ENCODE results near the gene ERC1. TPM values are rescaled to one million over a fixed set of nuclear protein-coding genes. Genes with fewer than 3 reads are reported as not detected.

ERC1 gene
- total RNA-seq, 2 experiments from 2014 or later, result 40.1 to 49.6 TPM

- no peaks in the 10 kb centered on the region for H3K27me3 Mint-ChIP-seq
- no peak for DNase-seq
- no peaks in the 10 kb centered on the region for H3K4me1 Mint-ChIP-seq (ENCODE audit: low read depth)
- H3K4me3 Mint-ChIP-seq, result no peak overlapping the region
- Histone ChIP-seq H3K27ac (ENCODE audit: low read depth in 1 of 2, low read length in 2 of 2) (no peak overlapping the region), H3K4me3 (ENCODE audit: low read length) (no peak overlapping the region), H3K9me3 (ENCODE audit: control insufficient read depth in 1 of 2, insufficient read depth in 1 of 2, low read length in 2 of 2) (no peaks in the 10 kb centered on the region), H3K36me3 (ENCODE audit: insufficient read depth, low read length) (peaks cover 28% of the 10 kb centered on the region), H3K27me3 (ENCODE audit: control insufficient read depth in 1 of 2, insufficient read depth in 2 of 2, low read length in 2 of 2) (no peaks in the 10 kb centered on the region), H3K4me1 (ENCODE audit: insufficient read depth, low read length) (no peaks in the 10 kb centered on the region)
- POLR2A ChIA-PET, result no interaction called here
- ATAC-seq (ENCODE audit: poor library complexity), result no peak
- TF ChIP-seq CTCF (IDR thresholded peaks at IDR 0.05), result no peak
- H3K9me3 Mint-ChIP-seq, result no peaks in the 10 kb centered on the region
- H3K27ac Mint-ChIP-seq, result no peak overlapping the region
- intact Hi-C loops (cut with DNase I, micrococcal nuclease), result no loop called here
- H3K36me3 Mint-ChIP-seq (ENCODE audit: low read depth), result peaks cover 83% of the 10 kb centered on the region
- CTCF ChIA-PET, result interaction anchor here (0.6 to 1.4 kb wide), 2 partner anchors 69 to 80 kb away, joined by 3 to 4 read pairs; no protein-coding TSS in a partner anchor
Observed at GRCh38 chr12:1186298-1186697, 195.3 kb downstream of the ERC1 start.

GRCh38 chr12:1188016-1188415 is 197.0 kb downstream of the ERC1 start:
- no peaks in the 10 kb centered on the region for H3K4me1 ChIP-seq (ENCODE audit: insufficient read depth, low read length)
- TF ChIP-seq CTCF (IDR thresholded peaks at IDR 0.05), result no peak
- H3K4me1 Mint-ChIP-seq (ENCODE audit: low read depth), result no peaks in the 10 kb centered on the region
- no peaks in the 10 kb centered on the region for H3K9me3 Mint-ChIP-seq
- no peak overlapping the region for H3K27ac ChIP-seq (ENCODE audit: low read depth in 1 of 2, low read length in 2 of 2)
- H3K9me3 ChIP-seq (ENCODE audit: control insufficient read depth in 1 of 2, insufficient read depth in 1 of 2, low read length in 2 of 2), result no peaks in the 10 kb centered on the region
- DNase-seq, result no peak
- H3K36me3 ChIP-seq (ENCODE audit: insufficient read depth, low read length), result peaks cover 33% of the 10 kb centered on the region
- H3K27ac Mint-ChIP-seq, result no peak overlapping the region
- intact Hi-C loops (cut with DNase I, micrococcal nuclease), result no loop called here
- CTCF ChIA-PET, result interaction anchor here (1.6 kb wide), 1 partner anchor 70 kb away, joined by 8 read pairs; no protein-coding TSS in a partner anchor
- no peaks in the 10 kb centered on the region for H3K27me3 Mint-ChIP-seq
- no peak overlapping the region for H3K4me3 ChIP-seq (ENCODE audit: low read length)
- no peak overlapping the region for H3K4me3 Mint-ChIP-seq
- peaks cover 85% of the 10 kb centered on the region for H3K36me3 Mint-ChIP-seq (ENCODE audit: low read depth)
- ATAC-seq (ENCODE audit: poor library complexity), result no peak
- no peaks in the 10 kb centered on the region for H3K27me3 ChIP-seq (ENCODE audit: control insufficient read depth in 1 of 2, insufficient read depth in 2 of 2, low read length in 2 of 2)
- POLR2A ChIA-PET, result interaction anchor here (1.2 kb wide), 1 partner anchor 95 kb away, joined by 3 read pairs; no protein-coding TSS in a partner anchor

GRCh38 chr12:1189163-1189562 is 198.1 kb downstream of the ERC1 start:
- Histone ChIP-seq H3K27me3 (ENCODE audit: control insufficient read depth in 1 of 2, insufficient read depth in 2 of 2, low read length in 2 of 2) (no peaks in the 10 kb centered on the region), H3K27ac (ENCODE audit: low read depth in 1 of 2, low read length in 2 of 2) (no peak overlapping the region), H3K4me3 (ENCODE audit: low read length) (no peak overlapping the region), H3K36me3 (ENCODE audit: insufficient read depth, low read length) (peaks cover 29% of the 10 kb centered on the region), H3K9me3 (ENCODE audit: control insufficient read depth in 1 of 2, insufficient read depth in 1 of 2, low read length in 2 of 2) (no peaks in the 10 kb centered on the region), H3K4me1 (ENCODE audit: insufficient read depth, low read length) (no peaks in the 10 kb centered on the region)
- no peaks in the 10 kb centered on the region for H3K4me1 Mint-ChIP-seq (ENCODE audit: low read depth)
- H3K27ac Mint-ChIP-seq, result no peak overlapping the region
- ChIA-PET CTCF (no interaction called here), POLR2A (no interaction called here)
- no peaks in the 10 kb centered on the region for H3K9me3 Mint-ChIP-seq
- no peak overlapping the region for H3K4me3 Mint-ChIP-seq
- no peaks in the 10 kb centered on the region for H3K27me3 Mint-ChIP-seq
- DNase-seq (no peak), ATAC-seq (ENCODE audit: poor library complexity) (no peak)
- H3K36me3 Mint-ChIP-seq (ENCODE audit: low read depth), result peaks cover 85% of the 10 kb centered on the region
- intact Hi-C loops (cut with DNase I, micrococcal nuclease), result no loop called here
- no peak for TF ChIP-seq CTCF (IDR thresholded peaks at IDR 0.05)
